GM21529 (cell line): ENCODE results near the gene TSHZ3.

Source experiments
- ATAC-seq: cut with Tn5 transposase; IDR thresholded peaks from one replicate; pipeline ENCODE4 v1.9.1; 2021; ENCODE audit not compliant: unreplicated experiment

Gene TSHZ3

GRCh38 chr19:31338069-31338776 is 11.0 kb downstream of the TSHZ3 start:
- ATAC-seq, result no peak

- ATAC-seq, result no peak
Observed at GRCh38 chr19:31337008-31337914, 12.0 kb downstream of the TSHZ3 start.

- ATAC-seq, result no peak
Observed at GRCh38 chr19:31335716-31336115, 13.5 kb downstream of the TSHZ3 start.

GRCh38 chr19:31334849-31335624 is 14.2 kb downstream of the TSHZ3 start:
- no peak for ATAC-seq

GRCh38 chr19:31334101-31334848 is 15.0 kb downstream of the TSHZ3 start:
- ATAC-seq, result no peak

- no peak for ATAC-seq
Observed at GRCh38 chr19:31332096-31332495, 17.1 kb downstream of the TSHZ3 start.

- ATAC-seq, result no peak
Observed at GRCh38 chr19:31331536-31331935, 17.7 kb downstream of the TSHZ3 start.

GRCh38 chr19:31330761-31331160 is 18.5 kb downstream of the TSHZ3 start:
- ATAC-seq, result no peak

GRCh38 chr19:31330237-31330636 is 19.0 kb downstream of the TSHZ3 start:
- ATAC-seq, result no peak

- no peak for ATAC-seq
Observed at GRCh38 chr19:31329819-31330218, 19.4 kb downstream of the TSHZ3 start.

GRCh38 chr19:31328238-31328637 is 21.0 kb downstream of the TSHZ3 start:
- ATAC-seq, result no peak

GRCh38 chr19:31326329-31327028 is 22.8 kb downstream of the TSHZ3 start:
- ATAC-seq, result no peak

- ATAC-seq, result no peak
Observed at GRCh38 chr19:31325342-31325741, 23.9 kb downstream of the TSHZ3 start.

GRCh38 chr19:31319465-31319864 is 29.8 kb downstream of the TSHZ3 start:
- no peak for ATAC-seq

- no peak for ATAC-seq
Observed at GRCh38 chr19:31318790-31319425, 30.3 kb downstream of the TSHZ3 start.

- no peak for ATAC-seq
Observed at GRCh38 chr19:31317570-31317969, 31.7 kb downstream of the TSHZ3 start.

- no peak for ATAC-seq
Observed at GRCh38 chr19:31317093-31317492, 32.1 kb downstream of the TSHZ3 start.

GRCh38 chr19:31316201-31316951 is 32.9 kb downstream of the TSHZ3 start:
- no peak for ATAC-seq

- ATAC-seq, result no peak
Observed at GRCh38 chr19:31315652-31316051, 33.6 kb downstream of the TSHZ3 start.
